Endodermal cell (in vitro differentiated cells): ENCODE measurements around the gene KRTAP5-8. TPM values are rescaled to one million over a fixed set of nuclear protein-coding genes. Genes with fewer than 3 reads are reported as not detected.
A peak's percentile ranks its signal among the peaks of the same experiment; 100 is the strongest.
"Not testable (repeated sequence)": the region's sequence is repeated elsewhere in the genome, so short reads cannot be mapped to it uniquely, and the experiment has no call there.

Experiments
- DNase-seq: peaks from one replicate; pipeline ENCODE4 v3.0.0-alpha.2; 2017
- H3K27ac ChIP-seq: 2 replicates; pipeline ENCODE4 v1.5.1; 2013; ENCODE audit warnings: mild to moderate bottlenecking, low read depth, low read length, moderate library complexity
- H3K27me3 ChIP-seq: 2 replicates; pipeline ENCODE4 v1.6.1; 2013; ENCODE audit warnings: mild to moderate bottlenecking, low read length, moderate library complexity; ENCODE audit not compliant: insufficient read depth, control insufficient read depth, poor library complexity, severe bottlenecking
- H3K36me3 ChIP-seq: 2 replicates; pipeline ENCODE4 v1.7.0; 2013; ENCODE audit warnings: mild to moderate bottlenecking, low read length, moderate library complexity; ENCODE audit not compliant: control insufficient read depth, insufficient read depth
- H3K4me1 ChIP-seq: one replicate; pipeline ENCODE4 v1.7.0; 2013; ENCODE audit warnings: low read length; ENCODE audit not compliant: control insufficient read depth, insufficient read depth
- H3K4me3 ChIP-seq: 2 replicates; pipeline ENCODE4 v1.5.1; 2013; ENCODE audit warnings: mild to moderate bottlenecking, low read length, moderate library complexity
- H3K9ac ChIP-seq: 2 replicates; pipeline ENCODE4 v1.6.1; 2013; ENCODE audit warnings: mild to moderate bottlenecking, low read length, moderate library complexity; ENCODE audit not compliant: poor library complexity, severe bottlenecking; ENCODE audit errors: extremely low read depth
- H3K9me3 ChIP-seq: 2 replicates; pipeline ENCODE4 v1.6.1; 2013; ENCODE audit warnings: mild to moderate bottlenecking, low read length, moderate library complexity; ENCODE audit not compliant: control insufficient read depth
- H3K27ac Mint-ChIP-seq: 2 replicates; pipeline ENCODE4 v1.8.0; 2020; ENCODE audit warnings: mixed read lengths
- H3K27me3 Mint-ChIP-seq: 2 replicates; pipeline ENCODE4 v1.8.0; 2021; ENCODE audit warnings: mild to moderate bottlenecking, mixed read lengths; ENCODE audit not compliant: insufficient read depth
- H3K36me3 Mint-ChIP-seq: 2 replicates; pipeline ENCODE4 v1.8.0; 2020; ENCODE audit warnings: low read depth, mixed read lengths
- H3K4me1 Mint-ChIP-seq: 2 replicates; pipeline ENCODE4 v1.8.0; 2020; ENCODE audit warnings: mixed read lengths
- H3K4me3 Mint-ChIP-seq: 2 replicates; pipeline ENCODE4 v1.8.0; 2020; ENCODE audit warnings: mild to moderate bottlenecking, moderate library complexity, mixed read lengths
- H3K9me3 Mint-ChIP-seq: 2 replicates; pipeline ENCODE4 v1.8.0; 2020; ENCODE audit warnings: mild to moderate bottlenecking, mixed read lengths
- WGBS, 2 experiments: methylation state at CpG; one replicate each; pipeline versions ENCODE4 v1.1.5 to v1.1.7; 2013; ENCODE audit warnings: missing lambda C conversion rate in 2 of 2, mixed read lengths in 1 of 2; ENCODE audit not compliant: insufficient coverage in 1 of 2, insufficient read length in 1 of 2; 5-methylcytosine and 5-hydroxymethylcytosine counted together
- total RNA-seq, 2 donors: library from RNA; stranded (reverse); fragmentation: NEBNext Ultra II Directional in 1 of 2; extraction: Animal tissue kit (Norgen Biotek cat#: 25700) in 1 of 2; gene quantifications; 2 replicates in 1 of 2; 3 replicates in 1 of 2; pipeline ENCODE4 v1.2.1, GENCODE V29; 2021
- TF ChIP-seq, protein P1 (sequence below): fragments of 200-600 bp; sonication (generic); conservative IDR thresholded peaks from 2 replicates; pipeline ENCODE4 v1.5.0; 2021; ENCODE audit warnings: antibody characterized with exemption, mild to moderate bottlenecking

Gene KRTAP5-8
- total RNA-seq, 2 donors from 2014 or later = not detected

- Histone ChIP-seq H3K9me3 (no peaks in the 10 kb centered on the region), H3K4me1 (no peaks in the 10 kb centered on the region), H3K9ac (no peak overlapping the region), H3K36me3 (no peaks in the 10 kb centered on the region), H3K27me3 (no peaks in the 10 kb centered on the region), H3K27ac (no peak overlapping the region), H3K4me3 (no peak overlapping the region)
- Mint-ChIP-seq H3K36me3 (no peaks in the 10 kb centered on the region), H3K4me1 (peaks cover 10% of the 10 kb centered on the region), H3K27ac (peak overlapping the region; percentile 38), H3K4me3 (no peak overlapping the region), H3K9me3 (no peaks in the 10 kb centered on the region), H3K27me3 (no peaks in the 10 kb centered on the region)
- TF ChIP-seq, protein P1, sequence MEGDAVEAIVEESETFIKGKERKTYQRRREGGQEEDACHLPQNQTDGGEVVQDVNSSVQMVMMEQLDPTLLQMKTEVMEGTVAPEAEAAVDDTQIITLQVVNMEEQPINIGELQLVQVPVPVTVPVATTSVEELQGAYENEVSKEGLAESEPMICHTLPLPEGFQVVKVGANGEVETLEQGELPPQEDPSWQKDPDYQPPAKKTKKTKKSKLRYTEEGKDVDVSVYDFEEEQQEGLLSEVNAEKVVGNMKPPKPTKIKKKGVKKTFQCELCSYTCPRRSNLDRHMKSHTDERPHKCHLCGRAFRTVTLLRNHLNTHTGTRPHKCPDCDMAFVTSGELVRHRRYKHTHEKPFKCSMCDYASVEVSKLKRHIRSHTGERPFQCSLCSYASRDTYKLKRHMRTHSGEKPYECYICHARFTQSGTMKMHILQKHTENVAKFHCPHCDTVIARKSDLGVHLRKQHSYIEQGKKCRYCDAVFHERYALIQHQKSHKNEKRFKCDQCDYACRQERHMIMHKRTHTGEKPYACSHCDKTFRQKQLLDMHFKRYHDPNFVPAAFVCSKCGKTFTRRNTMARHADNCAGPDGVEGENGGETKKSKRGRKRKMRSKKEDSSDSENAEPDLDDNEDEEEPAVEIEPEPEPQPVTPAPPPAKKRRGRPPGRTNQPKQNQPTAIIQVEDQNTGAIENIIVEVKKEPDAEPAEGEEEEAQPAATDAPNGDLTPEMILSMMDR = no peak
- 91 to 99% methylated on average over 6 of the region's 6 CpGs for WGBS, 2 experiments
- DNase-seq = peak; percentile 38
These were observed 10.1 kb upstream of the KRTAP5-8 start for GRCh38 chr11:71527576-71528210.

DNA sequence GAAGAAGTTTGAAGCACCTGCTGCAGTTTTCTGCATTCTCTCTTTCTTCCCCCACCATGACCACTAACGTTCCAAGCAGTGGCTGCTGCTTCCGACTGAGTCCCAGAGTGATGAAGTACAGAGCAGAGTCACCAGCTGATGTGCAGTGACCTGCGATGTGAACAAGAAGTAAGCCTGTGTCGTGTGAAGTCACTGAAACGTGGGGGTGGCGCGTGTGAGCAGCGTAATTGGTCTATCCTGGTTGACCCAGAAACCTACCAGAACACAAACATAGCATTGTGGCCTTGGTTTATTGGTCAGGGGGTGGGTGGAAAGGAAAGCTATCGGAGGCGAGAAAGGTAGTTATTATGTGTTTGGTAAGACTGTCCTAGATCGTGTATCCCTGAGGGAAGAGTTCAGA is 7.2 kb upstream of the KRTAP5-8 start:
- H3K27me3 Mint-ChIP-seq = no peaks in the 10 kb centered on the region
- 92 to 93% methylated on average over 3 to 11 of the region's 11 CpGs for WGBS, 2 experiments
- Histone ChIP-seq H3K4me1 (no peaks in the 10 kb centered on the region), H3K9ac (no peak overlapping the region), H3K36me3 (no peaks in the 10 kb centered on the region), H3K27ac (no peak overlapping the region), H3K27me3 (no peaks in the 10 kb centered on the region), H3K4me3 (no peak overlapping the region), H3K9me3 (no peaks in the 10 kb centered on the region)
- no peak overlapping the region for H3K27ac Mint-ChIP-seq
- H3K9me3 Mint-ChIP-seq = no peaks in the 10 kb centered on the region
- TF ChIP-seq, protein P1 = no peak
- DNase-seq = peak; percentile 20
- no peak overlapping the region for H3K4me3 Mint-ChIP-seq
- H3K4me1 Mint-ChIP-seq = peaks cover 19% of the 10 kb centered on the region
- H3K36me3 Mint-ChIP-seq = no peaks in the 10 kb centered on the region

- no peak overlapping the region for H3K9ac ChIP-seq
- no peaks in the 10 kb centered on the region for H3K36me3 Mint-ChIP-seq
- no peak overlapping the region for H3K4me3 ChIP-seq
- 85 to 87% methylated on average over 10 of the region's 10 CpGs for WGBS, 2 experiments
- H3K4me1 ChIP-seq = no peaks in the 10 kb centered on the region
- no peaks in the 10 kb centered on the region for H3K27me3 ChIP-seq
- no peak overlapping the region for H3K27ac Mint-ChIP-seq
- H3K27me3 Mint-ChIP-seq = no peaks in the 10 kb centered on the region
- H3K9me3 ChIP-seq = no peaks in the 10 kb centered on the region
- DNase-seq = no peak
- TF ChIP-seq, protein P1 = no peak
- no peak overlapping the region for H3K27ac ChIP-seq
- no peak overlapping the region for H3K4me3 Mint-ChIP-seq
- H3K36me3 ChIP-seq = no peaks in the 10 kb centered on the region
- no peaks in the 10 kb centered on the region for H3K9me3 Mint-ChIP-seq
- H3K4me1 Mint-ChIP-seq = peaks cover 19% of the 10 kb centered on the region
These were observed 5.7 kb upstream of the KRTAP5-8 start for GRCh38 chr11:71532036-71532610.

GRCh38 chr11:71534711-71535608 is 2.9 kb upstream of the KRTAP5-8 start:
- H3K9me3 Mint-ChIP-seq, H3K9ac ChIP-seq, H3K4me3 Mint-ChIP-seq, H3K4me1 ChIP-seq, DNase-seq, H3K9me3 ChIP-seq, H3K27me3 ChIP-seq, H3K36me3 Mint-ChIP-seq, H3K27ac ChIP-seq, H3K4me3 ChIP-seq, H3K36me3 ChIP-seq, H3K27me3 Mint-ChIP-seq: not testable (repeated sequence)
- Mint-ChIP-seq H3K27ac (peak overlapping the region; percentile 55), H3K4me1 (peaks cover 19% of the 10 kb centered on the region)
- 84 to 90% methylated on average over 8 to 17 of the region's 17 CpGs for WGBS, 2 experiments
